ENCODE results near the gene KLHL14.
"Not testable (repeated sequence)": the region's sequence is repeated elsewhere in the genome, so short reads cannot be mapped to it uniquely, and the experiment has no call there.

KLHL14 gene

GRCh38 chr18:32711862-32712261 is 61.0 kb downstream of the KLHL14 start:
- no peak for DNase-seq

- DNase-seq: no peak
Observed at GRCh38 chr18:32707586-32707985, 65.2 kb downstream of the KLHL14 start.

GRCh38 chr18:32707147-32707546 is 65.7 kb downstream of the KLHL14 start:
- DNase-seq: no peak

- no peak for DNase-seq
Observed at GRCh38 chr18:32701313-32701712, 71.5 kb downstream of the KLHL14 start.

GRCh38 chr18:32698153-32698552 is 74.7 kb downstream of the KLHL14 start:
- no peak for DNase-seq

GRCh38 chr18:32696376-32696775 is 76.4 kb downstream of the KLHL14 start:
- DNase-seq: no peak

- DNase-seq: no peak
Observed at GRCh38 chr18:32695534-32695933, 77.3 kb downstream of the KLHL14 start.

- no peak for DNase-seq
Observed at GRCh38 chr18:32688821-32689220, 84.0 kb downstream of the KLHL14 start.

- no peak for DNase-seq
Observed at GRCh38 chr18:32684940-32685339, 87.9 kb downstream of the KLHL14 start.

- no peak for DNase-seq
Observed at GRCh38 chr18:32684096-32684495, 88.7 kb downstream of the KLHL14 start.

GRCh38 chr18:32683044-32683443 is 89.8 kb downstream of the KLHL14 start:
- DNase-seq: no peak

- no peak for DNase-seq
Observed at GRCh38 chr18:32677578-32677977, 95.2 kb downstream of the KLHL14 start.

- no peak for DNase-seq
Observed at GRCh38 chr18:32674491-32674890, 98.3 kb downstream of the KLHL14 start.

- no peak for DNase-seq
Observed at GRCh38 chr18:32672398-32672797, 100.4 kb downstream of the KLHL14 start.

- no peak for DNase-seq
Observed at GRCh38 chr18:32670727-32671126, 102.1 kb downstream of the KLHL14 start.

- DNase-seq: no peak
Observed at GRCh38 chr18:32669549-32670165, 103.2 kb downstream of the KLHL14 start.

GRCh38 chr18:32668956-32669355 is 103.9 kb downstream of the KLHL14 start:
- DNase-seq: no peak

GRCh38 chr18:32661486-32662299 is 111.1 kb downstream of the KLHL14 start:
- DNase-seq: no peak

- DNase-seq: not testable (repeated sequence)
Observed at GRCh38 chr18:32654507-32654906, 118.3 kb downstream of the KLHL14 start.

- DNase-seq: not testable (repeated sequence)
Observed at GRCh38 chr18:32637659-32638058, 135.2 kb downstream of the KLHL14 start.

- DNase-seq: no peak
Observed at GRCh38 chr18:32637226-32637625, 135.6 kb downstream of the KLHL14 start.

GRCh38 chr18:32634876-32635431 is 137.9 kb downstream of the KLHL14 start:
- DNase-seq: no peak

- DNase-seq: no peak
Observed at GRCh38 chr18:32629981-32630700, 142.7 kb downstream of the KLHL14 start.

GRCh38 chr18:32629292-32629691 is 143.5 kb downstream of the KLHL14 start:
- DNase-seq: no peak

All from activated CD4-positive, CD25-positive, alpha-beta regulatory T cell (primary cell).